ENCODE data around the gene CELA3B.
A peak's percentile ranks its signal among the peaks of the same experiment; 100 is the strongest.
"Not testable (repeated sequence)": the region's sequence is repeated elsewhere in the genome, so short reads cannot be mapped to it uniquely, and the experiment has no call there.

The CELA3B gene

DNA sequence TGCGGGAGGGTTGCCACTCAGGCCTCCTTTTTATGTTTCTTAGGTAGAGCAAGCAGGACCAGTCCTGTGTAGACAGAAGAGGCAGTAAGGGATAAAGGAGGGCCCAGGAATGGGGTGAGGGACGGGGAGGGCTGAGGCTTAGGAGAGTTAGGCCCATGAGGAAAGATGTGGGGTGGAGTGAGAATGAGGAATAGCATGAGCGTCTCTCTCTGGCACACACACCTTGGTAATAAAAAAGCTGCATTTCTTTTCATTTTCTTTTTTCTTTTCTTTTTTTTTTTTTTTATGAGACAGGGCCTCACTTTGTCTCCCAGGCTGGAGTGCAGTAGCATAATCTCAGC, 32.1 kb upstream of the CELA3B start:
- no peak for DNase-seq (ENCODE audit: low read depth)

DNA sequence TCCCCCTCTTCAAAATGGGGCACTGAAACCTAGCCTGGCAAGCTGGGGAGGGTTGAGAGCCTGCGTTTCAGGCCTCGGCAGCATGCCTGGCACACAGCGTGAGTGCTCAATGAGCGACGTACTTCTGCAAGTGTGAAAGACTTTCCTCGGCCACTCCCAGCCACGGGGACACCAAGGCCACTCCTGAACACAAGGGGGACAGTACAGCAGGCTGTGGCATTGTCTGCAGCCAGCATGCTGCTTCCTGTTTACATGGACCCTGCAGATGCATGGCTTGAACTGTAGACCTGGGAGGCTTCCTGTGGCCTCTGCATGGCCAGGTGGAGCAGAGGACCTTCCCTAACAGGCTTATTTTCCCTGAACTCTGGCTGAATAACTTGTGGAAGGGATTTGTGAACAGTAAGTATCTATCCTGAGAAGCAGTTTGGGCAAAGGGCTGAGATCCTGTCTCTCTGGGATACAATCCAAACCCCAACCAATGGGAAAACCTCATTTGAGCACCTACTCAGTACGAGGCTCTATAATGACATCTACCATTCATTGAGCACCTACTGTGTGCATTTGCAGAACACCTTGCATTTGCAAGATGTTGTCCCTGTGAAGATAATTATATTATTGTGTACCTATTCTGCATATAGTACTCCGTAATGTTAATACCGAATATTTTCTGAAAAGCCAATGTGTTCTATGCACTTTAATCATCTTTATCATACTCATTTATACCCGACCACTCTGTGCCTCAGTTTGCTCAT, 29.8 kb upstream of the CELA3B start:
- no peak for DNase-seq (ENCODE audit: low read depth)

DNA sequence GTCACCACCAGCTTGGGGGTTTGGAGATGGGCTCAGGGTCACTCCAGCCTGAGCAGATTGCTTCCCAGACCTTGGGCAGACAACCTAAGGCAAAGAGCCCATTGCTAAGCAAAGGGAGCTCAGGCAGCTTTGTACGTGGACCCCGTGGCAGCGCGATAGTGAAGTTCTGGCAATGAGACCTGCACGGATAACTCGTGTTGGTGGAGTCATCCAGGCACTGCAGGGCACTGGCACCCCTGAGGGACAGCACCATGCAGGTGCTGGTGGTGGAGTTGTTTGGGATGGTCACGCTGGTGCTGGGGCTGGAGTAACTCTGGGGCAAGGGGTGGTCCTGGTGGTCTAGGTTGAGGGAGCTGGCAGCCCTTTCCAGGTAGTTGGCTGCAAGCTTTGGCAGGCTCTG, 26.1 kb upstream of the CELA3B start:
- DNase-seq (ENCODE audit: low read depth) = no peak

DNA sequence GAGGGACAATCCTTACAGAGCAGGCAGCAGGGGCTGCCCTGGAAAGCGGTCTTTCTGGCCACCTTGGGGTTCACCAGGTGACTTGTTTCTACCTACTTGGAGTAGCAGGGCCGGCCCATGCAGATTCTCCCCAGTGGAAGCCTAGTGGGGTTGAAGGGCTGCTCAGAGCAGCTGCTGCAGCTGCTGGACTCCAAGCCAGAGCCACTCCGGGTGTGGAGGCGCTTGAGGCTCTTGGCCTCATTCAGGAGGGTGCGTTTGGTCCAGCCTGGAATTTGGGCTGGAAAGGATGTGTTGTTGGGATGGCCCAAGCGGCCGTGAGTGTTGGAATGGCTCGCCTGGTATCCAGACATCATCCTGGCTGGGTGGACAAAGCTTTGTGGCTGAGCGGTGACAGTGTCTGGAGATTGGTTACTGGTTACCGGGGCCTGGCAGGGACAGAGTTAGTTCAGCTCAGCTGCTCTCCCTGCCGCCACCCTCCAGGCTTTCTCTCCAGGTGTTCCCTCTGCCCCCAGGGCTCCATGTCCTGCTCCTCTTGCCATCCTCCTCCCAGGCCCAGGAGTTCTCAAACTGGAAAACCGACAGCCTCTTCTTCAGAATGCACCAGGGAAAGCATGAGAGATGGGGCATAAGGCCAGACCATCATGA, 25.5 kb upstream of the CELA3B start:
- no peak for DNase-seq (ENCODE audit: low read depth)

DNA sequence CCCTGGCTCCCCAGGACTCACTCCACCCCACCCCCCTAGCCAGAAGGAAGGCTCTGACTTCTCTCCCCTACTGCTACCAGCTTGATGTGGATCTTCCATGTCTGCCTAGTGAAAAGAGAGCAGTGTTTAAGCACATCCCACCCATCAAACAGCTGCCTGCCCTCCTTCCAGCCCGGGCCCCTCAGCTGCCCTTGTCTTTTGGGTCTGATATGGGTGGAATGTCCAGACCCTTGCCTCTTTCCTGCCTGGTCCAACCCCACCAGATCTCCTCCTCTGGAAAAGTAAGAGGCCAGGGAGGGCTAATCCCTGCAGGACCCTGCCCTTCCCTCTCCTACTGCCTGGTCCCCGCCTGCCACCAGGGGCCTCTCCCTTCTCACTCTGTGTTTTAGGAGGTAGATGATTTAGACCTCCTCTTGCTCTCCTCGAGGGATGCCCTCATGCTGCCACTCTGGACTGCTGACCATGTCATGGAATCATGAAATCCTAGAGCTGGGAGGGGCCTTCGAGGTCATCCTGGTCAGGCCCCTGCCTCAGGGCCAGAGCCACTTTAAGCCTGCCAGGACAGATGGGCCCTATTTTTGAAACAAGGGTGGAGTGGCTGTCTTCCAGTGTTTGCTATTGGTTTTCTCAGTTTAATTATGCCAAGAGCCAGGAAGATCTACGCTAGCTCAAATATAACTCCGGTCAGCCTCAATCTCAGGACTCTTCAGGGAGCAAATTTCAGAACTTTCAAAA, 23.9 kb upstream of the CELA3B start:
- no peak for DNase-seq (ENCODE audit: low read depth)

DNA sequence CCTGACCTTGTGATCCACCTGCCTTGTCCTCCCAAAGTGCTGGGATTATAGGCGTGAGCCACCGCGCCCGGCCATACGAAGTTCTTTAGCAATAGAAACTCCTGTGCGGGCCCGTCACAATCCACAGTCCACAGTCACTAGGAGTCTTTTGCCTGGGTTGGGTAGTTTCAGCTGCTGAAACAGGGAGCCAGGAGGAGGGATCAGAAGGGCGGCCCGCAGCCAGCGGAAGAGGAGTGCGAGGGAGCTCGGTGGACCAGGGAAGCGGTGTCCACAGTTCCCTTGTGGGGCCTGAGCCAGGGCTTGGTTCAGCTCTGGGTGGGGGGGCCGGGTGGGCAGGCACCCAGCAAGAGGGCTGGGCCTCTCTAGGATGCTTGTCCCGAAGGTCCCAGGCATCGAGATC, 21.8 kb upstream of the CELA3B start:
- DNase-seq (ENCODE audit: low read depth) = no peak

DNA sequence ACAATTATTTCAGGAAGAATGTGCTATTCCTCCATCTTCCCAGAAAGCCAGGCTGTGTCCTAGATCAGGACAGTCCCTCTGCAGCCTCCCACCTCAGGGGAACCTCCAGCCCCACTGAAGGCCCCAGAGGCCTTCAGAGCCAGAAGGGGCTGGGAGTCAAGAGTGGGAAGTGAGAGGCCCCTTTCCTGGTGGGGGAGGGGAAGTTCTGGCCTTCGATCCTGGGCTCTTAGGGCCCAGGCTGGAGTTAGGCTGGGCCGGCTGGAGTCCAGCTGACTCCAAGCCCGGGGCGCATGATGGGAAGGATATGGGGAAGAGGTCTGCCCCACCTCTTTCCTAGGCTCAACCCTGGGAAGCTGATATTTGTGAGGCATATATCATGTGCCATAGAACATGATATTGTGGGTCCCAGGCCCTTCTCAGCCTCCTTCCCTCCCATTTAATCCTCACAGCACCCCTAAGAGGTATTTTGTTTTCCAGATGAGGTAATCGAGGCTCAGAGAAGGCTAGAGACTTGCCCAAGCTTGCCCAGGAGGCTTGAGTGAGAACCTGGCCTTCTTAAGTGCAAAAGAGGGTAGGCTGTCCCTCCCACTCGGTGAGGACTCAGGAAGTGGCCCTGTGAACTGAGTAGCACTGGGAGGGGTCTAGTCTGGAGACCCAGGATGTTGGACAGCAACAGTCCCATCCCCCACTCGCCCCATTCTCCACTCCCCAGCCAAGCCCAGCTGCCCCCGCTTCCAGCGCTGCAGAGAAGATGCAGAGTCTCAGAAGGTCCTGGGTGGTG, 21.1 kb upstream of the CELA3B start:
- no peak for DNase-seq (ENCODE audit: low read depth)

DNA sequence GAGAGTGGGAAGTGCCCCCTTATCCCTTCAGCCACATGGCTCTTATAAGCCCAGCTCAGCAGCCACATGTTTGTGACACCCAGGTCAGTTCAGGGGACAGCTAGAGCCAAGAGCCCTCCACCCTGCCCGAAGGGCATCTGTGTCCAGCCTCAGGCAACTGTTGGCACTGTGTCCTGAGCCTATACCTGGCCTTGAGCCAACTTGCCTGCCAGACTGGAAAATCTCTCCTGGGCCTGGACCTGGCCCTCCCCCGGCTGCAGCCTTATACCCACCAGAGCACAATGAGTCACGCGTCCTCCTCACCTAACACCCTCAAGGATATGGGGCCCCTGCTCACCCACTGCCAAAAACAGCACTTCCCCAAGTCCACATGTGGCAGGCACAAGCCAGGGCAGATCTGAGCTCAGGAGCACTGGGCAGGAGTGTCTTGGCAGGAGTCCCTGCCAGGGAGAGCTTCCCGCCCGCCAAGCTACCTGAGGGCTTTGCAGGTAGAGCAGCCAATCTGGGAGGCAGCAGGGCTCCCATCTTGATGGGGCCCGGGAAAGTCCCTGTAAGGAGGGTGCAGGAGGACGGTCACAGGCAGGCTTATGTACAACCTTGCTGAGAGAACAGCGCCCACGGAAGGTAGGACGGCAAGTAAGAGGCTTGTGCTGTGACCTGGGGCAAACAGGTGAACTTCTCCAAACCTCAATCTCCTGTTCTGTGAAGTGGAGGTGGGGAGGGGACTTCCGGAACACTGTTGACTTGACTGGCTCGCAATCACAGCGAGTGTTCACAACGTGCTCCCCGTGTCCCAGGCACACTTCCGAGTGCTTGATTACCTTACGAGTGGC, 19.9 kb upstream of the CELA3B start:
- DNase-seq (ENCODE audit: low read depth) = peak; percentile 27

DNA sequence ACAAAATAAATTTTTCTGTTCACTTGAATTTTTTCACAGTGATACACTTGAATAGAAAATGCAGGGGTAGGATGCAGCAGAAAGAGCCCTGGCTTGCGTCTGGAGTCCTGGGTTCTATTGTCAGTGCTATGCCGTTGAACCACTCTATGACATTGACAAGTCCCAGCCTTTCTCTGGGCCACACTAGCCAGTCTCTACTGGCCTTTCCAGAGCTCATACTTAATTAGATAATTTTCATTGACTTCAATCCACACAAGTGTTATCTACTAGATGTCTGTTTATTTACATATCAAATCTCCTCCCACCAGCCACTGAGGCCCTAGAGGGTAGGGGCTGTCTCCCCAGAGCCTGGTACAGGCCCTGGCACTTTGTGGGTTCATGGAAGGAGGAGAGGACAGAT, 15.5 kb upstream of the CELA3B start:
- no peak for DNase-seq (ENCODE audit: low read depth)

DNA sequence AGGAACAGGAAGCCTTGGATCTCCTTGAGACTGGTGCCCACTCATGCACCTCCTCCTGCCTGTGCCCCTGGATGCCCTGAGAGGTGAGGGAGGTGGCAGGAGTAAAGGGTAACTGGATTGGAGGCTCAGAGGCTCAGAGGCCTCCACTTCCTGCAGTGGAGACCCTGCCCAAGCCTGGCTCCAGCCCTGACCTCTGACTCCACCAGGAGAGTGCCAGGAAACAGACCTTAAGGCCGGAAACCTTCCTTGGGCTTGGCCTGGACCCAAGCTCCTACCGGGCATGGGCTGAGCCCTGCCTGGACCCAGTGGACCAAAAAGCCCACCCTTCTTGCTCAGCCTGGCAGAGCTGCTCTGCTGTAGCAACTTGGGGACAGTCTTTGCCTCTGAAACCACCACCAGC, 15.0 kb upstream of the CELA3B start:
- DNase-seq (ENCODE audit: low read depth) = no peak

DNA sequence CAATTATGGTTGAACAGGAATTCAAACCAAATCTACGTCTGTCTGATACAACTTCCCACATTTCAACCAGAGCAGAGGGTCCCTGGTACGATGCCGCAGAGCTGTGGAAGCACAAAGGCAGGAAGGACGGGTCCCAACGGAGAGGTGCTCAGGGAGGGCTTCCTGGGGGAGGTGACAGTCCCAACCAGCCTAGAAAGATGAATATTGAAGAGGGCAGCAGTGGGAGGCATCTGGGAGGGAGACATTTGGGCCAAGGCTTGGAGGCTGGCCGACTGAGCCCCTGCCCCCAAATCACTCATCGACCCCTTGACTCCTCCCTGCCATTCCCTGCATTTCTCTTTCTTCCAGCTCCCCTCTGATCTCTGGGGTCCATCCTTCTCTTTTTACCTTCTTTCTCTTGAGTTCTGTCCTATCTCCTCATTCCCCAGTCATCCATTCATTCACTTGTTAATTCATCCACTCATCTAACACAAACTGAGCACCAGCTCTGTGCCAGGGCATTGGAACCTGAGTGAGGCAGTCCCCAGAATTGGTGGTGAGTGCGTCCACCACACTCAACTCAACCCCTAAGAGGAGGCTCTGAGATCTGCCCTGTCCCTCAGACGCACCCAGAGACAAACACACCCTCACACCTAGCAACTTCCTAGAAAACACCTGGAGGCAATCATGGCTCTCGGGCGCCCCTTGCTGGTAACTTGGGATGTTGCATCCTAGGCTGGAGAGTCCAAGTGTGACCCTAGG, 13.2 kb upstream of the CELA3B start:
- peak; percentile 70 for DNase-seq (ENCODE audit: low read depth)

DNA sequence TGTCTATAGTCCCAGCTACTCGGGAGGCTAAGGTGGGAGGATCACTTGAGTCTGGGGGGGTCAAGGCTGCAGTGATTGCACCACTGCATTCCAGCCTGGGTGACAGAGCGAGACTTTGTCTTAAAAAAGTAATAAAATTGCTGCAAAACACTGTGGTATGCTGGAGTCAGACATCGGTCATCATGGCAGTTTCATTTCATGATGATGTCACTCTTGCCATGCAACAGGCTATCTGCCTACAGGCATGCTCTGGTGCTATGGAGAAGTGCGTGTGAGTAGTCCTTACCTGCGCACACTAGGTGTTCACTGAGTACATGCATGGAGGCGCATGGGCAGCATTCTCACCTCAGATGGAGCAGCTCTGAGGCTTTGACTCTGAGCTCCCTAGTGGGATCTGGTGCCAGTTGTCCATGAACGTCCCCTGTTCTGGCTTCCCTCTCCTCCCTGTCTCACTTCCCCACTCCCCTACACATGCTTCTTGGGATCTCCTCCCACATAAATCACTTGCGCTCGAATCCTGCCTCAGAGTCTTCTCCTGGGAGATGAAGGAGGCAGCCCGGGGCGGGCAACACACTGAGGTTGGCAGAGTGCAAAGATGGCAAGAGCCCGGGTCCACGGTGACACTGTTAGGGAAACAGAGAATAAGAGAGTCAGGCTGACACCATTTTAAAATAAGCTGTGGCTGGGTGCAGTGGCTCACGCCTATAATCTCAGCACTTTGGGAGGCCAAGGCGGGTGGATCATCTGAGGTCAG, 10.4 kb upstream of the CELA3B start:
- no peak for DNase-seq (ENCODE audit: low read depth)

DNA sequence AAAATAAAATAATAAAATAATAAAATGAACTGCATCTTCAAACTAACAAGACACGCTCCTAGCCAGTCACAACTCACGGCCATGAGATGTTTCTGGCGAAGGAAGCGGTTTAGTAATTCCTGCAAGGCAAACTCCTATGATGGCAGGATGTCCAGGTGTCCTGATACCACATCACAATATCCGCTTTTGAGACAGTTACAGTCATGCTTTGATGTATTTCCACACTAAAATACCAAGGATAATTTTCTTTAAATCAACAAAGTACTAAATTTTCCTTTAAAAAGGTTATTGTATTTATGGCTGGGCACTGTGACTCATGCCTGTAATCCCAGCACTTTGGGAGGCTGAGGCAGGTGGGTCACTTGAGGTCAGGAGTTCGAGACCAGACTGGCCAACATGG, 9.6 kb upstream of the CELA3B start:
- DNase-seq (ENCODE audit: low read depth) = not testable (repeated sequence)

DNA sequence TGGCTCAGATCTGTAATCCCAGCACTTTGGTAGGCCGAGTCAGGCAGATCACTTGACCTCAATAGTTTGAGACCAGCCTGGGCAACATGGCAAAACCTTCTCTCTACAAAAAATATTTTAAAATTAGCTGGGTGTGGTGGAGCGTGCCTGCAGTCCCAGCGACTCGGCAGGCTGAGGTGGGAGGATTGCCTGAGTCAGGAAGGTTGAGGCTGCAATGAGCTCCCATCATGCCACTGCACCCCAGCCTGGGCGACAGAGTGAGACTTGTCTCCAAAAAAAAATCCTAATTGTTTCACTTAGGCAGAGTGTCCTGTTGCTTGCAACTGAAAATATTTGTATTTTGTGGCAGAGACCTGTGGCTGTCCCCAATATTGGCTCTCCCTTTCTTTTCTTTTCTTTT, 7.8 kb upstream of the CELA3B start:
- DNase-seq (ENCODE audit: low read depth) = not testable (repeated sequence)

DNA sequence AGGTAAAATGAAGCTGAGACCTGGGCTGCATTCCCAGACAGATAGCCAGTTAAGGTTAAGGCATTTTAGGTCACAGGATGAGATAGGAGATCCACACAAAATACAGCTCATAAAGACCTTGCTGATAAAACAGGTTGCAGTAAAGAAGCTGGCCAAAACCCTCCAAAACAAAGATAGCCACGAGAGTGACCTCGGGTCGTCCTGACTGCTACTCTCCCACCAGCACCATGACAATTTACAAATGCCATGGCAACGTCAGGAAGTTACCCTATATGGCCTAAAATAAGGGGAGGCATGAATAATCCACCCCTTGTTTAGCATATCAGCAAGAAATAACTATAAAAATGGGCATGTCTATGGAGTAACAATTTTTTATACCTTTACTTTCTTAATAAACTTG, 6.3 kb upstream of the CELA3B start:
- not testable (repeated sequence) for DNase-seq (ENCODE audit: low read depth)

DNA sequence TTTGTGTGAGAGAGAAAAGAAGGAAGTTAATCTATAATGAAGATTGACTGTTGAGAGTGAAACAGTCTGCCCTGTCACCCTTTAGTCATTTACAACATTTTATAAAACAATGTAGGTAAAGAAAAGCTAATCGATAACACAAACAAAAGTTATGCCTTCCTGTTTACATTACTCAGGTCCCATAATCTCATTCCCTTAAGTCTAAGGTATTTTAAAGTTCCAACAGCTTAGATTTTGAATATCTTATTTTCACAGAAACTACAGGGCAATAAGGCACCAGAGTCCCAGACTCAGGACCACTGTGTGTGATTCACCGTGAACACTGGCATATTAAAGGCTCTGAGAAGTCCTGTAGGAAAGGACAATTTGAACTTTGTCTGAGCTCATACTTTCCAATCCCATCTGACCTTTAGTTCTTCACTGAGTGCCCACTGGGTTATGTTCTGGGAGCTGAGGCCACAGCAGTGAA, 3.8 kb upstream of the CELA3B start:
- not testable (repeated sequence) for DNase-seq (ENCODE audit: low read depth)

DNA sequence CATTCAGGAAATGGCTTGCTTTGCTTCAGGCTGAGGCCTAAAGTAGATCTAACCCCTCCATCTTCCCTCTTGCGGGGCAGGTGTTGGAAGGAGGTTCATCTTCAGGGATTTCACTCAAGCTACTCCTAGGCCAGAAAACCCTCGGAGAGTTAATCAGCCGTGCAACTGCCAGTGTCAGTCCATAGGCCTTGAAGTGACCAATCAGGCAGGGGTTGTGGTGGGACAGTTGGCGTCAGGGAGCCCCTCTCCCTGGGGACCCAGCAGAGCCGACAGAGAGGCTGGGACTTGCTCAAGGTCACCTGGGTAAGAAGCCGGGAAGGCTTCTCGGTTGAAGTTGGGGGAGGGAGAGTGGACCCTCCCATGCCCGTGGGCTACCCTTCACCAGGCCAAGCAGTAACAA, 2.9 kb upstream of the CELA3B start:
- not testable (repeated sequence) for DNase-seq (ENCODE audit: low read depth)

DNA sequence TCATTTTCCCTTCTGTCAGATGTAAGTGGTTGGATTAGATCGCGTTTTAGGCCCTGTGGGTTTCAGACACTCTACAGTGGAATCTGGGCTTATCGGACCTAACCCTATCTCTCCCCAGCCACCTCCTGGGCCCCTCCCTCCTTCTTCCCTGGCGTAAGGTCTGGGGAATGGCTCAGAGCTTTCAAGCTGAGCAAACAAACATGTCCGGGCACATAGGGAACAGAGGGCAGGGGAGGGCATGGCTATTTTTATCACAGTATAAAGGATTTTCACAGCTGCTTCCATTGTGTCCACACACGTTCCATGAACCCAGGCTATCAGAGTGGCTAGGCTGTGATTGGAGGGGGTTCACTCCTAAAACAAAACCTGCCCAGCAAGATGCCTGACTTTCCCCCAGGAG, 2.1 kb upstream of the CELA3B start:
- DNase-seq (ENCODE audit: low read depth) = not testable (repeated sequence)

DNA sequence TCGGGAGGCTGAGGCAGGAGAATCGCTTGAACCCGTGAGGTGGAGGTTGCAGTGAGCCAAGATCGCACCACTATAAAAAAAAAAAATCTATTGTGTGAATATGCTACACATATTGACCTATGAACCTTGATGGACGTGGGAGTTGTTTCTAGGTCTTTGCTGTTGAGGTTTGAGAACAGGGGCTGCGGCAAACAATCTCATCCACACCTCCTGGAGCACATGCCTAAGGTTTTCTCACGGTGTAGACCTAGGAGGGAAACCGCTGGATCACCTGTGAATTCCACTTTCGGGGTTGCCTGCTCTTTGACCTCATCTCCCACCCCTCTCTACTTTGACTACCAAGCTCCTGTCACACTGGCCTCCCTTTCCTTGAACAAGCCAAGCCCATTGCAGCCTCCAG, 1.5 kb upstream of the CELA3B start:
- DNase-seq (ENCODE audit: low read depth) = not testable (repeated sequence)

DNA sequence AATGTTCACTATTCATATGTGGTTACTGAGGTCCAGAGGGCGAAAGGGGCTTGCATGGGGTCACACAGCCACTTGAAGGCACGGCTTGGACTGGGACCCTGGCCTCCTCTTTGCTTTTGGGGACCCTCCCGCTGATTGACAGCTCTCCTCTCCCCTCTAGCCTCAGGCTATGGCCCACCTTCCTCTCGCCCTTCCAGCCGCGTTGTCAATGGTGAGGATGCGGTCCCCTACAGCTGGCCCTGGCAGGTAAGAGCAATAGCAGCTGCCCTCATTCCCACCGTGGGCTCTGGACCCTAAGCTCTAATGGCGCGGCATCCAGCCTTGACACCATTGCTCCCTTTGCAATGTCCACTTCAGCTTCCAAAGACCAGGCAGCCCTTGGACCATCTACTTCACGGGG, 1.4 kb downstream of the CELA3B start:
- not testable (repeated sequence) for DNase-seq (ENCODE audit: low read depth)
